Measurements from ENCODE around the gene CKB. TPM values are rescaled to one million over a fixed set of nuclear protein-coding genes. Genes with fewer than 3 reads are reported as not detected.

Gene CKB
- total RNA-seq, 1 donor from 2014 or later, result 278 TPM

- peak; percentile 64 for DNase-seq
Measured at GRCh38 chr14:103549361-103550311, 27.0 kb upstream of the CKB start.

GRCh38 chr14:103548463-103549351, 26.1 kb upstream of the CKB start:
- no peak for DNase-seq

- DNase-seq, result no peak
Measured at GRCh38 chr14:103547941-103548462, 25.4 kb upstream of the CKB start.

- no peak for DNase-seq
Measured at GRCh38 chr14:103547455-103547940, 24.9 kb upstream of the CKB start.

GRCh38 chr14:103546652-103547454, 24.2 kb upstream of the CKB start:
- peak; percentile 55 for DNase-seq

- DNase-seq, result no peak
Measured at GRCh38 chr14:103545915-103546651, 23.5 kb upstream of the CKB start.

GRCh38 chr14:103545219-103545914, 22.7 kb upstream of the CKB start:
- no peak for DNase-seq

GRCh38 chr14:103544388-103545218, 22.0 kb upstream of the CKB start:
- peak; percentile 79 for DNase-seq

GRCh38 chr14:103543721-103544387, 21.2 kb upstream of the CKB start:
- no peak for DNase-seq

GRCh38 chr14:103543140-103543539, 20.5 kb upstream of the CKB start:
- no peak for DNase-seq

GRCh38 chr14:103542605-103543088, 20.0 kb upstream of the CKB start:
- peak; percentile 88 for DNase-seq

- no peak for DNase-seq
Measured at GRCh38 chr14:103541709-103542604, 19.3 kb upstream of the CKB start.

GRCh38 chr14:103540821-103541708, 18.4 kb upstream of the CKB start:
- no peak for DNase-seq

GRCh38 chr14:103539056-103539825, 16.6 kb upstream of the CKB start:
- no peak for DNase-seq

- DNase-seq, result no peak
Measured at GRCh38 chr14:103538291-103539055, 15.8 kb upstream of the CKB start.

All from occipital lobe (tissue), 2 donors.